ENCODE data around the gene ZMYND11.

The ZMYND11 gene

GRCh38 chr10:201328-201771, 66.1 kb downstream of the ZMYND11 start:
- no peak for DNase-seq

- no peak for DNase-seq
Observed at GRCh38 chr10:208616-209015, 73.4 kb downstream of the ZMYND11 start.

- peak; percentile 16 for DNase-seq
Observed at GRCh38 chr10:209357-209756, 74.1 kb downstream of the ZMYND11 start.

- DNase-seq, result no peak
Observed at GRCh38 chr10:210297-210696, 75.0 kb downstream of the ZMYND11 start.

GRCh38 chr10:215444-215843, 80.2 kb downstream of the ZMYND11 start:
- no peak for DNase-seq

- DNase-seq, result no peak
Observed at GRCh38 chr10:218798-219197, 83.5 kb downstream of the ZMYND11 start.

GRCh38 chr10:219731-220472, 84.6 kb downstream of the ZMYND11 start:
- DNase-seq, result no peak

GRCh38 chr10:224571-224970, 89.3 kb downstream of the ZMYND11 start:
- no peak for DNase-seq

- DNase-seq, result no peak
Observed at GRCh38 chr10:226018-226417, 90.8 kb downstream of the ZMYND11 start.

GRCh38 chr10:227014-227413, 91.8 kb downstream of the ZMYND11 start:
- no peak for DNase-seq

GRCh38 chr10:228366-228765, 93.1 kb downstream of the ZMYND11 start:
- DNase-seq, result no peak

GRCh38 chr10:230758-231157, 95.5 kb downstream of the ZMYND11 start:
- peak; percentile 52 for DNase-seq

GRCh38 chr10:232061-232460, 96.8 kb downstream of the ZMYND11 start:
- no peak for DNase-seq

- no peak for DNase-seq
Observed at GRCh38 chr10:232878-233277, 97.6 kb downstream of the ZMYND11 start.

- no peak for DNase-seq
Observed at GRCh38 chr10:234708-235406, 99.6 kb downstream of the ZMYND11 start.

GRCh38 chr10:235915-236314, 100.7 kb downstream of the ZMYND11 start:
- DNase-seq, result no peak

- no peak for DNase-seq
Observed at GRCh38 chr10:239109-239508, 103.9 kb downstream of the ZMYND11 start.

- no peak for DNase-seq
Observed at GRCh38 chr10:241451-241850, 106.2 kb downstream of the ZMYND11 start.

GRCh38 chr10:241966-242643, 106.8 kb downstream of the ZMYND11 start:
- DNase-seq, result no peak

- DNase-seq, result no peak
Observed at GRCh38 chr10:244227-244626, 109.0 kb downstream of the ZMYND11 start.

GRCh38 chr10:246431-246830, 111.2 kb downstream of the ZMYND11 start:
- no peak for DNase-seq

GRCh38 chr10:247480-247879, 112.2 kb downstream of the ZMYND11 start:
- DNase-seq, result no peak

GRCh38 chr10:248307-248706, 113.1 kb downstream of the ZMYND11 start:
- DNase-seq, result no peak
